Measurements from ENCODE around the gene NIPBL. TPM values are rescaled to one million over a fixed set of nuclear protein-coding genes. Genes with fewer than 3 reads are reported as not detected.

The NIPBL gene
- total and polyA plus RNA-seq, 2 donors (not counting 1 experiment from before 2014, with no cell fraction given), result 30.8 to 34.2 TPM

GRCh38 chr5:36938129-36938528 lies 61.6 kb downstream of the NIPBL start:
- no peaks in the 10 kb centered on the region for H3K9me3 ChIP-seq (ENCODE audit: control insufficient read depth, insufficient read depth, low read depth, low read length)
- no peak for DNase-seq (ENCODE audit: low read depth in 2 of 2)
- H3K79me2 ChIP-seq (ENCODE audit: control insufficient read depth, insufficient read depth, low read length), result peaks cover 55% of the 10 kb centered on the region
- no peak overlapping the region for H3K27ac ChIP-seq (ENCODE audit: insufficient read depth, low read length)
- no peaks in the 10 kb centered on the region for H3K36me3 ChIP-seq (ENCODE audit: control insufficient read depth, insufficient read depth, low read length)
- H2AFZ ChIP-seq (ENCODE audit: low read length), result no peak overlapping the region
- no peak overlapping the region for H3K9ac ChIP-seq (ENCODE audit: insufficient read depth, low read length)
- H4K20me1 ChIP-seq (ENCODE audit: control insufficient read depth, extremely low read depth, insufficient read depth, low read length), result no peaks in the 10 kb centered on the region
- no peaks in the 10 kb centered on the region for H3K4me1 ChIP-seq (ENCODE audit: control insufficient read depth, extremely low read depth, insufficient read depth, low read length)
- H3K4me3 ChIP-seq (replicated peaks in 1 of 4; ENCODE audit: control extremely low read depth in 1 of 4, insufficient read depth in 1 of 4, low read depth in 3 of 4, low read length in 4 of 4), result no peak overlapping the region
- TF ChIP-seq CTCF (conservative IDR thresholded peaks at IDR 0.05 in 1 of 2, IDR thresholded peaks at IDR 0.05 in 1 of 2; ENCODE audit: low read depth in 1 of 2, low read length in 2 of 2) (no peak), EZH2 (IDR thresholded peaks at IDR 0.05; ENCODE audit: low read length, missing control alignments) (no peak)
- no peak overlapping the region for H3K4me2 ChIP-seq (ENCODE audit: extremely low read depth, insufficient read depth, low read length)
- no peaks in the 10 kb centered on the region for H3K27me3 ChIP-seq (ENCODE audit: control insufficient read depth, insufficient read depth, low read length)

GRCh38 chr5:36939969-36940858 lies 63.6 kb downstream of the NIPBL start:
- H3K4me3 ChIP-seq (replicated peaks in 1 of 4; ENCODE audit: control extremely low read depth in 1 of 4, insufficient read depth in 1 of 4, low read depth in 3 of 4, low read length in 4 of 4), result no peak overlapping the region
- no peak overlapping the region for H3K4me2 ChIP-seq (ENCODE audit: extremely low read depth, insufficient read depth, low read length)
- no peak for TF ChIP-seq EZH2 (IDR thresholded peaks at IDR 0.05; ENCODE audit: low read length, missing control alignments)
- no peak for TF ChIP-seq CTCF (conservative IDR thresholded peaks at IDR 0.05 in 1 of 2, IDR thresholded peaks at IDR 0.05 in 1 of 2; ENCODE audit: low read depth in 1 of 2, low read length in 2 of 2)
- no peak overlapping the region for H2AFZ ChIP-seq (ENCODE audit: low read length)
- no peaks in the 10 kb centered on the region for H3K9me3 ChIP-seq (ENCODE audit: control insufficient read depth, insufficient read depth, low read depth, low read length)
- no peak for DNase-seq (ENCODE audit: low read depth in 2 of 2)
- no peak overlapping the region for H3K9ac ChIP-seq (ENCODE audit: insufficient read depth, low read length)
- no peaks in the 10 kb centered on the region for H3K36me3 ChIP-seq (ENCODE audit: control insufficient read depth, insufficient read depth, low read length)
- no peak overlapping the region for H3K27ac ChIP-seq (ENCODE audit: insufficient read depth, low read length)
- no peaks in the 10 kb centered on the region for H4K20me1 ChIP-seq (ENCODE audit: control insufficient read depth, extremely low read depth, insufficient read depth, low read length)
- H3K79me2 ChIP-seq (ENCODE audit: control insufficient read depth, insufficient read depth, low read length), result peaks cover 42% of the 10 kb centered on the region
- H3K27me3 ChIP-seq (ENCODE audit: control insufficient read depth, insufficient read depth, low read length), result no peaks in the 10 kb centered on the region
- no peaks in the 10 kb centered on the region for H3K4me1 ChIP-seq (ENCODE audit: control insufficient read depth, extremely low read depth, insufficient read depth, low read length)

DNA sequence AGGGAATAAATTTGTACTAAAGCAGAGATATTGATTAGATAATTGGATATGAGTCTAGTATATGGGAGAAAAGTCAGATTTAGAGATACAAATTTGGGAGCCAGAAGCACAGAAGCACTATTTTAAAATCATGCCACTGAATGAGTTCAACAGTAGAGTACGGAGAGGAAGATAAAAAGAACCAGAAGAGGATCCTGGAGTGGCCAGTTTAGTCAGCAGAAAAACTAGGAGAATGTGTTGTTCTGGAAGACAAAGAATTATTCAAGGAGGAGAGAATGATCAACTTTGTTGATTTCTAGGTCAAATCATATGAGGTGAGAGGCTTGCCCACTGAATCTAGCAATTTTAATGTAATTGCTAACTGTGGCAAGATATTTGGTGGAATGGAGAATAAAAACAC lies 67.0 kb downstream of the NIPBL start:
- H3K9me3 ChIP-seq (ENCODE audit: control insufficient read depth, insufficient read depth, low read depth, low read length), result no peaks in the 10 kb centered on the region
- TF ChIP-seq EZH2 (IDR thresholded peaks at IDR 0.05; ENCODE audit: low read length, missing control alignments) (no peak), CTCF (conservative IDR thresholded peaks at IDR 0.05 in 1 of 2, IDR thresholded peaks at IDR 0.05 in 1 of 2; ENCODE audit: low read depth in 1 of 2, low read length in 2 of 2) (no peak)
- peaks cover 7% of the 10 kb centered on the region for H3K4me1 ChIP-seq (ENCODE audit: control insufficient read depth, extremely low read depth, insufficient read depth, low read length)
- H3K79me2 ChIP-seq (ENCODE audit: control insufficient read depth, insufficient read depth, low read length), result peaks cover 39% of the 10 kb centered on the region
- no peak for DNase-seq (ENCODE audit: low read depth in 2 of 2)
- H3K4me2 ChIP-seq (ENCODE audit: extremely low read depth, insufficient read depth, low read length), result no peak overlapping the region
- H3K27me3 ChIP-seq (ENCODE audit: control insufficient read depth, insufficient read depth, low read length), result no peaks in the 10 kb centered on the region
- H3K9ac ChIP-seq (ENCODE audit: insufficient read depth, low read length), result no peak overlapping the region
- H3K36me3 ChIP-seq (ENCODE audit: control insufficient read depth, insufficient read depth, low read length), result no peaks in the 10 kb centered on the region
- no peak overlapping the region for H3K27ac ChIP-seq (ENCODE audit: insufficient read depth, low read length)
- no peaks in the 10 kb centered on the region for H4K20me1 ChIP-seq (ENCODE audit: control insufficient read depth, extremely low read depth, insufficient read depth, low read length)
- no peak overlapping the region for H3K4me3 ChIP-seq (replicated peaks in 1 of 4; ENCODE audit: control extremely low read depth in 1 of 4, insufficient read depth in 1 of 4, low read depth in 3 of 4, low read length in 4 of 4)
- no peak overlapping the region for H2AFZ ChIP-seq (ENCODE audit: low read length)
